ENCODE measurements around the gene FXYD3. TPM values are rescaled to one million over a fixed set of nuclear protein-coding genes. Genes with fewer than 3 reads are reported as not detected.

FXYD3 gene
- total and polyA plus RNA-seq, 2 of the 13 experiments (the other 11 are each of a cell fraction or from before 2014, with no cell fraction given): 4.9 TPM; not detected in 1

GRCh38 chr19:35125749-35126623 lies 10.4 kb downstream of the FXYD3 start (continued):
- TF ChIP-seq SRSF4 (IDR thresholded peaks at IDR 0.05; ENCODE audit: low read depth, low read length, poor library complexity, severe bottlenecking): no peak
- TF ChIP-seq, protein P1, sequence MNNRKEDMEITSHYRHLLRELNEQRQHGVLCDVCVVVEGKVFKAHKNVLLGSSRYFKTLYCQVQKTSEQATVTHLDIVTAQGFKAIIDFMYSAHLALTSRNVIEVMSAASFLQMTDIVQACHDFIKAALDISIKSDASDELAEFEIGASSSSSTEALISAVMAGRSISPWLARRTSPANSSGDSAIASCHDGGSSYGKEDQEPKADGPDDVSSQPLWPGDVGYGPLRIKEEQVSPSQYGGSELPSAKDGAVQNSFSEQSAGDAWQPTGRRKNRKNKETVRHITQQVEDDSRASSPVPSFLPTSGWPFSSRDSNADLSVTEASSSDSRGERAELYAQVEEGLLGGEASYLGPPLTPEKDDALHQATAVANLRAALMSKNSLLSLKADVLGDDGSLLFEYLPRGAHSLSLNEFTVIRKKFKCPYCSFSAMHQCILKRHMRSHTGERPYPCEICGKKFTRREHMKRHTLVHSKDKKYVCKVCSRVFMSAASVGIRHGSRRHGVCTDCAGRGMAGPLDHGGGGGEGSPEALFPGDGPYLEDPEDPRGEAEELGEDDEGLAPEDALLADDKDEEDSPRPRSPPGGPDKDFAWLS (CRISPR knock-in tag; IDR thresholded peaks at IDR 0.05; ENCODE audit: borderline replicate concordance): no peak
- no peak for TF ChIP-seq MAF1 (CRISPR knock-in tag; IDR thresholded peaks at IDR 0.05; ENCODE audit: borderline replicate concordance)
- no peak for TF ChIP-seq MATR3 (CRISPR knock-in tag; IDR thresholded peaks at IDR 0.05)

DNA sequence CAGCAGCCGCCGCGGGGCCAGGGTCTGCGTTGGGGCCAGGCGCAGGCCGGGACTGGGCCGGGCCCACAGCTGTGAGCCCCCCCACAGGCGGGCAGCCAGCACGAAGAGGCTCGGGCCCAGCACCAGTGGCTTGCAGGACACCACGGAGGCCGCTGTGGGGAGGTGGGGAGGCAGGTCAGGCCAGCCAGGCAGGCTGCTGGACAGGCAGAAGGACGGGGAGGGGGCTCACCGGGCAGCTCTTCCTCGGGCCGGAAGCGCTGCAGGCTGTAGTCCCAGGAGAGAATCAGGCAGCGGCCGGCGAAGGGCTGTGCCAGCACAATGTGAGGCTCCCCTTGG lies 11.0 kb downstream of the FXYD3 start:
- Histone ChIP-seq H3K9me3 (ENCODE audit: low read length) (no peaks in the 10 kb centered on the region), H3K36me3 (replicated peaks in 1 of 2; ENCODE audit: control insufficient read depth in 1 of 2, insufficient read depth in 2 of 2, low read length in 2 of 2) (no peaks in the 10 kb centered on the region), H3K79me2 (ENCODE audit: insufficient read depth, low read length) (no peaks in the 10 kb centered on the region), H3K4me3 (replicated peaks in 1 of 3; ENCODE audit: insufficient read depth in 1 of 3, low read depth in 2 of 3, low read length in 3 of 3) (no peak overlapping the region), H3K4me1 (ENCODE audit: insufficient read depth, low read length) (peaks cover 88% of the 10 kb centered on the region), H3K4me2 (ENCODE audit: low read depth, low read length) (no peak overlapping the region), H3K27ac (ENCODE audit: extremely low read length, insufficient read depth, low read length) (no peak overlapping the region), H2AFZ (ENCODE audit: low read length) (no peak overlapping the region), H3K9ac (ENCODE audit: insufficient read depth, low read depth, low read length) (no peak overlapping the region), H3K27me3 (ENCODE audit: control insufficient read depth in 1 of 2, insufficient read depth in 2 of 2, low read length in 2 of 2) (no peaks in the 10 kb centered on the region), H4K20me1 (ENCODE audit: insufficient read depth, low read length) (no peaks in the 10 kb centered on the region)
- BruUV-seq (replicated peaks): no TSS peak
- DNase-seq (ENCODE audit: low spot score) (no peak), FAIRE-seq (no peak), ATAC-seq (no peak)
- ChIA-PET POLR2A (no interaction called here), CTCF (ENCODE audit: low intra/inter-chr PET ratio, low total read pairs) (no interaction called here)
- no CpG with 5 or more reads among the region's 20 CpGs for WGBS (ENCODE audit: low lambda C conversion rate)
- TF ChIP-seq ATF7 (IDR thresholded peaks at IDR 0.05) (no peak), ATF7 (CRISPR knock-in tag; IDR thresholded peaks at IDR 0.05) (no peak), ZNF232 (CRISPR knock-in tag; IDR thresholded peaks at IDR 0.05; ENCODE audit: borderline replicate concordance) (no peak), ZNF543 (CRISPR knock-in tag; IDR thresholded peaks at IDR 0.05) (no peak)
- intact Hi-C loops (cut with micrococcal nuclease; ENCODE audit: unreplicated experiment) (no loop called here), in situ Hi-C loops (cut with HindIII; ENCODE audit: extremely low pct_ligation_motif_present, low pct_unique_long_range_greater_than_20kb) (no loop called here)
